HCT116 (cell line): Measurements from ENCODE around the gene HS6ST1.
"Not testable (repeated sequence)": the region's sequence is repeated elsewhere in the genome, so short reads cannot be mapped to it uniquely, and the experiment has no call there.

ENCODE experiments used
- POLR2AphosphoS5 ChIP-seq: IDR thresholded peaks from 2 replicates; pipeline ENCODE4 v1.6.1; 2011; ENCODE audit warnings: mild to moderate bottlenecking, low read depth, low read length, moderate library complexity
- TCF7L2 ChIP-seq: IDR thresholded peaks from 2 replicates; pipeline ENCODE4 v1.7.0; 2011; ENCODE audit warnings: borderline replicate concordance, inconsistent platforms; ENCODE audit not compliant: insufficient read depth, insufficient read length; ENCODE audit errors: extremely low read depth

DNA sequence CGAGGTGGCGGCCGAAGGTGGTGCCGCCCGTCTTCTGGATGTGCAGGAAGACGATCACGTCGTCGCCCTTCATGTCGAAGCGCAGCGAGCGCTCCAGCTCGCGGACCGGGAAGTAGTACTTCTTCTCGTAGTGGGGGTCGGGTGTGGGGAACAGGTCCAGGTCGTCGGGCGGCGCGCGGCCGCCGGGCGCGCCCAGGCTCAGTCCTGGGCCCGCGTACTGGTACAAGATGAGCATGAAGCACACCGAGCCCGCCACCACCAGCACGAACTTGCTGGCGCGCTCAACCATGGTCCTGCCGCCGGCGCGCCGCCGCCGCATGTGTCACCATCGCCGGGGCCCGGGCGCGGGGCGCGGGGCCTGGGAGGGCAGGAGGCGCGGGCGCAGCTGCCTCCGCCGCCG is 423 bp downstream of the HS6ST1 start:
- TF ChIP-seq POLR2AphosphoS5, TCF7L2: not testable (repeated sequence)
